Measurements from ENCODE around the gene MATN1.

DNA sequence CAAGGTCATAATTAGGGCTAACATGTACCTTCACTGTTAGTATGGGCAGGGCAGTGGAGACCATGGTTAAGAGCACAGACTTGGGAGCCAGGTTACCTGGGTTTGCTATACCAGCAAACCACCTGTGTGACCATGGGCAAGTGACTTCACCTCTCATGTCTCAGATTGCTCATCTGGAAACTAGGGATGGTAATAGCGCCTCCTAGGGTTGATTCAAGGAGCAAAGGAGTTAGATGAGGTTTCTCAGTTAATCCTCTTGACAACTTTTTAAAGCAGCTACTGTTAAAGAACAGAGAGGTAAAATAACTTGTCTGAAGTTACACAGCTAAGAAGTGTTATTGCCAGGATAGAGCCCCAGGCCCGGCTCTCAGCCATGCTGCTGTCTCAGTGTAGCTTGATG lies 790 bp upstream of the MATN1 start:
- TF ChIP-seq, protein P1, sequence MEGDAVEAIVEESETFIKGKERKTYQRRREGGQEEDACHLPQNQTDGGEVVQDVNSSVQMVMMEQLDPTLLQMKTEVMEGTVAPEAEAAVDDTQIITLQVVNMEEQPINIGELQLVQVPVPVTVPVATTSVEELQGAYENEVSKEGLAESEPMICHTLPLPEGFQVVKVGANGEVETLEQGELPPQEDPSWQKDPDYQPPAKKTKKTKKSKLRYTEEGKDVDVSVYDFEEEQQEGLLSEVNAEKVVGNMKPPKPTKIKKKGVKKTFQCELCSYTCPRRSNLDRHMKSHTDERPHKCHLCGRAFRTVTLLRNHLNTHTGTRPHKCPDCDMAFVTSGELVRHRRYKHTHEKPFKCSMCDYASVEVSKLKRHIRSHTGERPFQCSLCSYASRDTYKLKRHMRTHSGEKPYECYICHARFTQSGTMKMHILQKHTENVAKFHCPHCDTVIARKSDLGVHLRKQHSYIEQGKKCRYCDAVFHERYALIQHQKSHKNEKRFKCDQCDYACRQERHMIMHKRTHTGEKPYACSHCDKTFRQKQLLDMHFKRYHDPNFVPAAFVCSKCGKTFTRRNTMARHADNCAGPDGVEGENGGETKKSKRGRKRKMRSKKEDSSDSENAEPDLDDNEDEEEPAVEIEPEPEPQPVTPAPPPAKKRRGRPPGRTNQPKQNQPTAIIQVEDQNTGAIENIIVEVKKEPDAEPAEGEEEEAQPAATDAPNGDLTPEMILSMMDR (IDR thresholded peaks at IDR 0.05): peak; percentile 16; the same call in 1 of the 3 replicates
- TF ChIP-seq RCOR1 (IDR thresholded peaks at IDR 0.05; ENCODE audit: low read depth, low read length) (no peak), CEBPB (IDR thresholded peaks at IDR 0.05) (no peak), POLR2A (IDR thresholded peaks at IDR 0.05; ENCODE audit: low read length) (no peak), ZFP36 (IDR thresholded peaks at IDR 0.05; ENCODE audit: borderline replicate concordance, partially characterized antibody) (no peak), JUN (IDR thresholded peaks at IDR 0.05) (no peak), BHLHE40 (IDR thresholded peaks at IDR 0.05; ENCODE audit: low read depth, low read length) (no peak), ZC3H11A (IDR thresholded peaks at IDR 0.05) (no peak)
- TF ChIP-seq, protein P2, sequence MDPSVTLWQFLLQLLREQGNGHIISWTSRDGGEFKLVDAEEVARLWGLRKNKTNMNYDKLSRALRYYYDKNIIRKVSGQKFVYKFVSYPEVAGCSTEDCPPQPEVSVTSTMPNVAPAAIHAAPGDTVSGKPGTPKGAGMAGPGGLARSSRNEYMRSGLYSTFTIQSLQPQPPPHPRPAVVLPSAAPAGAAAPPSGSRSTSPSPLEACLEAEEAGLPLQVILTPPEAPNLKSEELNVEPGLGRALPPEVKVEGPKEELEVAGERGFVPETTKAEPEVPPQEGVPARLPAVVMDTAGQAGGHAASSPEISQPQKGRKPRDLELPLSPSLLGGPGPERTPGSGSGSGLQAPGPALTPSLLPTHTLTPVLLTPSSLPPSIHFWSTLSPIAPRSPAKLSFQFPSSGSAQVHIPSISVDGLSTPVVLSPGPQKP (IDR thresholded peaks at IDR 0.05; ENCODE audit: low read depth, low read length): no peak
- TF ChIP-seq, protein P3, sequence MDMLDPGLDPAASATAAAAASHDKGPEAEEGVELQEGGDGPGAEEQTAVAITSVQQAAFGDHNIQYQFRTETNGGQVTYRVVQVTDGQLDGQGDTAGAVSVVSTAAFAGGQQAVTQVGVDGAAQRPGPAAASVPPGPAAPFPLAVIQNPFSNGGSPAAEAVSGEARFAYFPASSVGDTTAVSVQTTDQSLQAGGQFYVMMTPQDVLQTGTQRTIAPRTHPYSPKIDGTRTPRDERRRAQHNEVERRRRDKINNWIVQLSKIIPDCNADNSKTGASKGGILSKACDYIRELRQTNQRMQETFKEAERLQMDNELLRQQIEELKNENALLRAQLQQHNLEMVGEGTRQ (IDR thresholded peaks at IDR 0.05): no peak
- TF ChIP-seq, protein P4, sequence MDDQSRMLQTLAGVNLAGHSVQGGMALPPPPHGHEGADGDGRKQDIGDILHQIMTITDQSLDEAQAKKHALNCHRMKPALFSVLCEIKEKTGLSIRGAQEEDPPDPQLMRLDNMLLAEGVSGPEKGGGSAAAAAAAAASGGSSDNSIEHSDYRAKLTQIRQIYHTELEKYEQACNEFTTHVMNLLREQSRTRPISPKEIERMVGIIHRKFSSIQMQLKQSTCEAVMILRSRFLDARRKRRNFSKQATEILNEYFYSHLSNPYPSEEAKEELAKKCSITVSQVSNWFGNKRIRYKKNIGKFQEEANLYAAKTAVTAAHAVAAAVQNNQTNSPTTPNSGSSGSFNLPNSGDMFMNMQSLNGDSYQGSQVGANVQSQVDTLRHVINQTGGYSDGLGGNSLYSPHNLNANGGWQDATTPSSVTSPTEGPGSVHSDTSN (IDR thresholded peaks at IDR 0.05): no peak
